SK-N-SH (cell line): ENCODE results near the gene BCAR3. TPM values are rescaled to one million over a fixed set of nuclear protein-coding genes. Genes with fewer than 3 reads are reported as not detected.
A peak's percentile ranks its signal among the peaks of the same experiment; 100 is the strongest.

Experiments used
- CTCF ChIA-PET: fragments of 300-600, 350-600 bp; formaldehyde crosslinking; extraction: SDS; loops from one replicate; lab custom pipeline; 2021; lab: Yijun Ruan, JAX
- POLR2A ChIA-PET: fragments of 350-600 bp; sonication (Branson Sonifier 250); formaldehyde crosslinking; extraction: SDS; loops from one replicate; lab custom pipeline; 2020; ENCODE audit warnings: antibody characterized with exemption, inconsistent platforms; lab: Yijun Ruan, JAX
- DNase-seq: peaks from one replicate; pipeline ENCODE4 v3.0.0; 2012
- H2AFZ ChIP-seq: fragments of 200-600 bp; sonication (generic); 2 replicates; pipeline ENCODE4 v1.8.1; 2016; ENCODE audit warnings: antibody characterized with exemption, mild to moderate bottlenecking, low read depth
- H3F3A ChIP-seq: fragments of 200-600 bp; sonication (generic); replicated peaks from 2 replicates; pipeline ENCODE3; 2016; ENCODE audit warnings: antibody characterized with exemption, mild to moderate bottlenecking; ENCODE audit not compliant: insufficient read depth
- H3K27ac ChIP-seq, 2 experiments: fragments of 200-500 bp in 1 of 2; fragments of 200-600 bp in 1 of 2; sonication (Bioruptor generic) in 1 of 2; sonication (generic), shearing (Covaris generic) in 1 of 2; 2 replicates each; pipeline versions ENCODE4 v1.5.1 to v1.6.1; 2014 to 2016; ENCODE audit warnings: low read depth in 2 of 2, inconsistent platforms in 1 of 2, low read length in 1 of 2, mild to moderate bottlenecking in 1 of 2, mixed read lengths in 1 of 2
- H3K27me3 ChIP-seq: fragments of 200-600 bp; sonication (generic), shearing (Covaris generic); 2 replicates; pipeline ENCODE4 v1.6.1; 2016; ENCODE audit warnings: mixed run types; ENCODE audit not compliant: insufficient read depth
- H3K36me3 ChIP-seq, 2 experiments: fragments of 200-500 bp in 1 of 2; fragments of 200-600 bp in 1 of 2; sonication (Bioruptor generic) in 1 of 2; sonication (generic) in 1 of 2; replicated peaks in 1 of 2; 2 replicates each; pipeline versions ENCODE3 to v1.5.1; 2014 to 2016; ENCODE audit warnings: low read length in 1 of 2, mild to moderate bottlenecking in 1 of 2; ENCODE audit not compliant: insufficient read depth in 2 of 2, control insufficient read depth in 1 of 2
- H3K4me1 ChIP-seq, 2 experiments: fragments of 200-500 bp in 1 of 2; fragments of 200-600 bp in 1 of 2; sonication (Bioruptor generic) in 1 of 2; sonication (generic), shearing (Covaris generic) in 1 of 2; 2 replicates each; pipeline versions ENCODE4 v1.5.1 to v1.6.1; 2014 to 2016; ENCODE audit warnings: low read depth in 1 of 2, low read length in 1 of 2, mixed run types in 1 of 2; ENCODE audit not compliant: insufficient read depth in 2 of 2, control insufficient read depth in 1 of 2
- H3K4me2 ChIP-seq: fragments of 200-600 bp; sonication (generic), shearing (Covaris generic); 2 replicates; pipeline ENCODE4 v1.6.1; 2017; ENCODE audit warnings: mixed run types
- H3K4me3 ChIP-seq, 2 experiments: fragments of 200-500 bp in 1 of 2; fragments of 200-600 bp in 1 of 2; sonication (Bioruptor generic) in 1 of 2; sonication (generic), shearing (Covaris generic) in 1 of 2; 2 replicates each; pipeline versions ENCODE4 v1.5.1 to v1.8.1; 2014 to 2016; ENCODE audit warnings: low read depth in 2 of 2, inconsistent platforms in 1 of 2, low read length in 1 of 2, mild to moderate bottlenecking in 1 of 2, mixed read lengths in 1 of 2, moderate library complexity in 1 of 2
- H3K79me2 ChIP-seq: fragments of 200-600 bp; sonication (generic); 2 replicates; pipeline ENCODE4 v1.8.1; 2017; ENCODE audit warnings: mild to moderate bottlenecking; ENCODE audit not compliant: insufficient read depth
- H3K9ac ChIP-seq: fragments of 200-600 bp; sonication (generic); 2 replicates; pipeline ENCODE4 v1.6.1; 2017; ENCODE audit warnings: mixed run types
- H3K9me2 ChIP-seq: fragments of 200-600 bp; sonication (generic); 2 replicates; pipeline ENCODE4 v1.6.1; 2017; ENCODE audit warnings: mixed run types
- H3K9me3 ChIP-seq: fragments of 200-600 bp; sonication (generic); 2 replicates; pipeline ENCODE4 v1.6.1; 2017; ENCODE audit warnings: mixed run types, mild to moderate bottlenecking, moderate library complexity
- H4K20me1 ChIP-seq: fragments of 200-600 bp; sonication (generic); 2 replicates; pipeline ENCODE4 v1.6.1; 2017; ENCODE audit warnings: mild to moderate bottlenecking, mixed run types; ENCODE audit not compliant: insufficient read depth
- CHD2 ChIP-seq: fragments of 150-350 bp; IDR thresholded peaks from 2 replicates; pipeline ENCODE4 v1.6.1; 2018; ENCODE audit warnings: low read length; ENCODE audit not compliant: partially characterized antibody
- EP300 ChIP-seq, 2 experiments: IDR thresholded peaks; 2 replicates each; pipeline versions ENCODE4 v1.4.0 to v1.6.1; 2012; ENCODE audit warnings: borderline replicate concordance in 1 of 2, low read depth in 1 of 2, low read length in 1 of 2
- FOSL2 ChIP-seq: IDR thresholded peaks from 2 replicates; pipeline ENCODE4 v1.4.0; 2012; ENCODE audit warnings: low read depth, mild to moderate bottlenecking, moderate library complexity, borderline replicate concordance
- FOXJ3 ChIP-seq: sonication (generic); formaldehyde crosslinking; IDR thresholded peaks from 2 replicates; pipeline ENCODE4 v1.5.1; 2020; ENCODE audit warnings: mild to moderate bottlenecking, missing genetic modification reagents
- GABPA ChIP-seq: IDR thresholded peaks from 2 replicates; pipeline ENCODE4 v1.4.0; 2012; ENCODE audit warnings: low read depth, mild to moderate bottlenecking
- GATA2 ChIP-seq: sonication (generic); formaldehyde crosslinking; IDR thresholded peaks from 2 replicates; pipeline ENCODE4 v1.5.0; 2020; ENCODE audit warnings: mild to moderate bottlenecking, missing genetic modification reagents
- IRF3 ChIP-seq: fragments of 150-350 bp; IDR thresholded peaks from 2 replicates; pipeline ENCODE4 v1.6.1; 2016; ENCODE audit warnings: mild to moderate bottlenecking, low read depth, low read length
- JUND ChIP-seq: IDR thresholded peaks from 2 replicates; pipeline ENCODE4 v1.4.0; 2012
- MXI1 ChIP-seq: IDR thresholded peaks from 2 replicates; pipeline ENCODE4 v1.6.1; 2012; ENCODE audit warnings: mild to moderate bottlenecking, low read depth, low read length, improper control_type of control experiment
- NFIC ChIP-seq: IDR thresholded peaks from 2 replicates; pipeline ENCODE4 v1.4.0; 2012; ENCODE audit warnings: borderline replicate concordance
- POLR2AphosphoS5 ChIP-seq: IDR thresholded peaks from 2 replicates; pipeline ENCODE4 v1.6.1; 2012; ENCODE audit warnings: low read depth, low read length
- RCOR1 ChIP-seq: fragments of 150-350 bp; IDR thresholded peaks from 2 replicates; pipeline ENCODE4 v1.6.1; 2017; ENCODE audit warnings: antibody characterized with exemption, low read length
- SIN3A ChIP-seq: IDR thresholded peaks from 2 replicates; pipeline ENCODE4 v1.6.1; 2012; ENCODE audit warnings: low read depth, mild to moderate bottlenecking, low read length, moderate library complexity, borderline replicate concordance
- SMC3 ChIP-seq: IDR thresholded peaks from 2 replicates; pipeline ENCODE4 v1.6.1; 2012; ENCODE audit warnings: low read depth, low read length, improper control_type of control experiment
- TEAD4 ChIP-seq: IDR thresholded peaks from 2 replicates; pipeline ENCODE4 v1.4.0; 2012; ENCODE audit warnings: mild to moderate bottlenecking, borderline replicate concordance; ENCODE audit not compliant: insufficient read depth
- YY1 ChIP-seq: IDR thresholded peaks from 2 replicates; pipeline ENCODE4 v1.4.0; 2012; ENCODE audit warnings: low read depth, mild to moderate bottlenecking
- ZBTB33 ChIP-seq: IDR thresholded peaks from 2 replicates; pipeline ENCODE4 v1.4.0; 2012; ENCODE audit warnings: low read depth, borderline replicate concordance
- WGBS: methylation state at CpG from one replicate; pipeline ENCODE4 v1.1.6; 2017; ENCODE audit warnings: low lambda C conversion rate; 5-methylcytosine and 5-hydroxymethylcytosine counted together
- polyA plus RNA-seq, 3 experiments: library from polyadenylated mRNA; depleted of rRNA; stranded (reverse); fragments of >200 nt; gene quantifications; 2 replicates each; pipeline ENCODE4 v1.2.3, GENCODE V29; 2012

Gene BCAR3
- polyA plus RNA-seq, 1 of the 3 experiments (the other 2 are of a cell fraction): 58.4 TPM

- no peaks in the 10 kb centered on the region for H3K9me3 ChIP-seq
- CTCF ChIA-PET: no interaction called here
- H3K27me3 ChIP-seq: no peaks in the 10 kb centered on the region
- peaks cover 45% of the 10 kb centered on the region for H3K79me2 ChIP-seq
- peaks cover 0 to 3% of the 10 kb centered on the region in 2 experiments; a peak in 1 of 4 replicates for H3K4me1 ChIP-seq
- H3K27ac ChIP-seq: peak overlapping the region in 1 of 2 experiments; percentile 40; a peak in 1 of 4 replicates
- no peak for DNase-seq
- WGBS: 94% methylated on average over 2 of the region's 3 CpGs
- no peak overlapping the region for H3K9ac ChIP-seq
- H2AFZ ChIP-seq: no peak overlapping the region
- no peak overlapping the region for H3K4me3 ChIP-seq
- peaks cover 19 to 39% of the 10 kb centered on the region in 2 experiments for H3K36me3 ChIP-seq
- no peaks in the 10 kb centered on the region for H3K9me2 ChIP-seq
- H3F3A ChIP-seq: peaks cover 20% of the 10 kb centered on the region
- H3K4me2 ChIP-seq: no peak overlapping the region
- peaks cover 28% of the 10 kb centered on the region for H4K20me1 ChIP-seq
- POLR2A ChIA-PET: no interaction called here
- TF ChIP-seq JUND: no peak
- TF ChIP-seq MXI1: no peak
- no peak for TF ChIP-seq IRF3
- TF ChIP-seq EP300 (IDR thresholded peaks at IDR 0.05; ENCODE audit: borderline replicate concordance in 1 of 2, low read depth in 1 of 2, low read length in 1 of 2): no peak
- no peak for TF ChIP-seq TEAD4
- TF ChIP-seq SMC3: no peak
- TF ChIP-seq YY1: no peak
- no peak for TF ChIP-seq GATA2
- TF ChIP-seq NFIC: no peak
- no peak for TF ChIP-seq POLR2AphosphoS5
- TF ChIP-seq FOSL2: no peak; the same call in 1 of the 2 replicates
These were observed 162.3 kb downstream of the BCAR3 start for GRCh38 chr1:93519199-93519829.

- Histone ChIP-seq H3F3A (peaks cover 20% of the 10 kb centered on the region), H3K4me1 (peaks cover 0 to 3% of the 10 kb centered on the region in 2 experiments; a peak in 1 of 4 replicates), H3K27me3 (no peaks in the 10 kb centered on the region), H3K4me2 (no peak overlapping the region), H3K79me2 (peaks cover 42% of the 10 kb centered on the region), H3K9ac (no peak overlapping the region), H3K9me2 (no peaks in the 10 kb centered on the region), H2AFZ (no peak overlapping the region), H3K4me3 (no peak overlapping the region), H3K9me3 (no peaks in the 10 kb centered on the region), H3K36me3 (peaks cover 17 to 31% of the 10 kb centered on the region in 2 experiments), H3K27ac (peak overlapping the region in 1 of 2 experiments; percentile 40; a peak in 1 of 4 replicates), H4K20me1 (peaks cover 28% of the 10 kb centered on the region)
- ChIA-PET POLR2A (no interaction called here), CTCF (no interaction called here)
- no peak for TF ChIP-seq FOXJ3
- no peak for TF ChIP-seq ZBTB33
- TF ChIP-seq GABPA: no peak
- TF ChIP-seq RCOR1: no peak
- TF ChIP-seq CHD2: no peak
- no peak for TF ChIP-seq SIN3A
- DNase-seq: no peak
These were observed 163.1 kb downstream of the BCAR3 start for GRCh38 chr1:93518516-93518915.
